Tibial nerve (tissue), 4 donors: Measurements from ENCODE around the gene ATP2C1. TPM values are rescaled to one million over a fixed set of nuclear protein-coding genes. Genes with fewer than 3 reads are reported as not detected.

ENCODE experiments used
- DNase-seq, 2 donors: peaks; one replicate each; pipeline ENCODE4 v3.0.0-alpha.2; 2019; ENCODE audit warnings: low spot score in 2 of 2
- H3K27ac ChIP-seq, 4 donors: fragments of 200-600 bp; sonication (generic) in 3 of 4; one replicate each; pipeline ENCODE4 v1.5.1; 2017 to 2019; ENCODE audit warnings: mild to moderate bottlenecking in 1 of 4
- H3K27me3 ChIP-seq, 2 donors: fragments of 200-600 bp; sonication (generic) in 1 of 2; one replicate each; pipeline versions ENCODE4 v1.5.1 to v1.6.0; 2017 to 2019
- H3K36me3 ChIP-seq, 3 donors: fragments of 200-600 bp; sonication (generic); one replicate each; pipeline ENCODE4 v1.5.1; 2018 to 2019
- H3K4me1 ChIP-seq, 4 donors: fragments of 200-600 bp; sonication (generic) in 3 of 4; one replicate each; pipeline ENCODE4 v1.5.1; 2017 to 2019
- H3K4me3 ChIP-seq, 4 donors: fragments of 200-600 bp; sonication (generic) in 3 of 4; one replicate each; pipeline ENCODE4 v1.5.1; 2017 to 2019; ENCODE audit warnings: mild to moderate bottlenecking in 1 of 4, moderate library complexity in 1 of 4
- H3K9me3 ChIP-seq, 4 donors: fragments of 200-600 bp; sonication (generic) in 3 of 4; one replicate each; pipeline ENCODE4 v1.5.1; 2017 to 2019
- EP300 ChIP-seq, 2 donors: sonication (generic); formaldehyde crosslinking; IDR thresholded peaks; one replicate each; pipeline ENCODE4 v1.6.1; 2017; ENCODE audit warnings: antibody characterized with exemption in 2 of 2, mild to moderate bottlenecking in 1 of 2
- POLR2A ChIP-seq, 2 donors: fragments of 450-650 bp; IDR thresholded peaks; one replicate each; pipeline ENCODE4 v1.6.1; 2017; ENCODE audit warnings: antibody characterized with exemption in 2 of 2, mild to moderate bottlenecking in 2 of 2, moderate library complexity in 2 of 2
- WGBS, 2 donors: methylation state at CpG; one replicate each; pipeline ENCODE4 v1.1.5; 2018; 5-methylcytosine and 5-hydroxymethylcytosine counted together
- total RNA-seq, 4 donors: library from RNA; depleted of rRNA; stranded (reverse); fragments of >200 nt; gene quantifications; one replicate each; pipeline ENCODE4 v1.1.0, GENCODE V29; 2016
- TF ChIP-seq, protein P1 (sequence below), 5 experiments: fragments of 200-600 bp in 3 of 5; fragments of 450-650 bp in 2 of 5; sonication (generic) in 3 of 5; IDR thresholded peaks; one replicate each; pipeline ENCODE4 v1.5.1; 2016 to 2019; ENCODE audit warnings: antibody characterized with exemption in 5 of 5, mild to moderate bottlenecking in 3 of 5, moderate library complexity in 2 of 5

Gene ATP2C1
- total RNA-seq, 4 donors from 2014 or later = 46.2 to 80.4 (median 59.8) TPM

DNA sequence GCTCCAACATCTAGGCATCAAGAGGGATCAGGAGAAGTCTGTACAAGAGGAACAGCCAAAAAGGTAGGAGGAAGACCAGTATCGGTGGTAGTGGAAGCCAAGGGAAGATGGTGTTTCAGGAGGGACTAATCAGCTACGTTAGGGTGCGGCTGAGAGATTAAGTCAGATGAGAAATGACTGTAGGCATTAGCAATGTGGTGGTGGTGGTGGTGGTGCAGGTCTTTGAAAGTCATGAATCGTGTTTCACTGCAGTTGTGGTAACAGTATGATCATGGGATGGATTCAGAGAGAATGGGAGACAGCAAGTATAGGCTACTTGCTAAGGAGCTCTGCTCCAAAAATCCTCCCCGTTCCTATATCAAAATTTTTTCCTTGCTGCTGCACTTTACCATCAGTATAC is 97.2 kb downstream of the ATP2C1 start:
- H3K4me3 ChIP-seq = no peak overlapping the region
- H3K36me3 ChIP-seq = peaks cover 0 to 43% (median 0%) of the 10 kb centered on the region in 3 donors
- no peak for TF ChIP-seq POLR2A (IDR thresholded peaks at IDR 0.05)
- no peak for TF ChIP-seq EP300 (IDR thresholded peaks at IDR 0.05)
- TF ChIP-seq, protein P1, sequence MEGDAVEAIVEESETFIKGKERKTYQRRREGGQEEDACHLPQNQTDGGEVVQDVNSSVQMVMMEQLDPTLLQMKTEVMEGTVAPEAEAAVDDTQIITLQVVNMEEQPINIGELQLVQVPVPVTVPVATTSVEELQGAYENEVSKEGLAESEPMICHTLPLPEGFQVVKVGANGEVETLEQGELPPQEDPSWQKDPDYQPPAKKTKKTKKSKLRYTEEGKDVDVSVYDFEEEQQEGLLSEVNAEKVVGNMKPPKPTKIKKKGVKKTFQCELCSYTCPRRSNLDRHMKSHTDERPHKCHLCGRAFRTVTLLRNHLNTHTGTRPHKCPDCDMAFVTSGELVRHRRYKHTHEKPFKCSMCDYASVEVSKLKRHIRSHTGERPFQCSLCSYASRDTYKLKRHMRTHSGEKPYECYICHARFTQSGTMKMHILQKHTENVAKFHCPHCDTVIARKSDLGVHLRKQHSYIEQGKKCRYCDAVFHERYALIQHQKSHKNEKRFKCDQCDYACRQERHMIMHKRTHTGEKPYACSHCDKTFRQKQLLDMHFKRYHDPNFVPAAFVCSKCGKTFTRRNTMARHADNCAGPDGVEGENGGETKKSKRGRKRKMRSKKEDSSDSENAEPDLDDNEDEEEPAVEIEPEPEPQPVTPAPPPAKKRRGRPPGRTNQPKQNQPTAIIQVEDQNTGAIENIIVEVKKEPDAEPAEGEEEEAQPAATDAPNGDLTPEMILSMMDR (IDR thresholded peaks at IDR 0.05) = no peak
- no peak for DNase-seq
- H3K9me3 ChIP-seq = no peaks in the 10 kb centered on the region
- H3K4me1 ChIP-seq = no peaks in the 10 kb centered on the region
- no peaks in the 10 kb centered on the region for H3K27me3 ChIP-seq
- H3K27ac ChIP-seq = no peak overlapping the region
- 94 to 95% methylated on average over 5 of the region's 5 CpGs for WGBS, 2 donors

DNA sequence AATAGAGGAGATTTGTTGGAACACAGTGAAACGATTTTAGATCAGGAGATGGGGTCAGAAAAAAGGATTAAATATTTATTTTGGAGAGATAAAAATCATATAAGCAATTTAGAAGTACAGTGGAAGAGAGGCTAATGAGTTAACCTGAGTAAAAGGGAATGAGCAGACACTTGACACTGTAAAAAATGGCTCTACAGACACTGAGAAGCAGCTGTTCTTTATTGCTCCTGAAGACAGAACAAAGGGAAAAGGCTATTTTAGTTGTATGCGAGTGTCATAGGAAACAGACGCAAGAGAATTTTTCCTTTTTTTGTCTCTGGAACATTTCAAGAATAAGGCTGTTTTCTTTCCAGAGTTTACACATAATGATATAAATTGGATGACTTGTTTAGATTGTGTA is 98.5 kb downstream of the ATP2C1 start:
- no peak for DNase-seq
- H3K36me3 ChIP-seq = peaks cover 0 to 53% (median 0%) of the 10 kb centered on the region in 3 donors
- no peaks in the 10 kb centered on the region for H3K4me1 ChIP-seq
- H3K9me3 ChIP-seq = no peaks in the 10 kb centered on the region
- no peaks in the 10 kb centered on the region for H3K27me3 ChIP-seq
- no peak overlapping the region for H3K4me3 ChIP-seq
- WGBS, 2 donors = 81 to 87% methylated on average over 3 of the region's 3 CpGs
- no peak overlapping the region for H3K27ac ChIP-seq
- no peak for TF ChIP-seq POLR2A (IDR thresholded peaks at IDR 0.05)
- TF ChIP-seq EP300 (IDR thresholded peaks at IDR 0.05) = no peak
- TF ChIP-seq, protein P1 (IDR thresholded peaks at IDR 0.05) = no peak

DNA sequence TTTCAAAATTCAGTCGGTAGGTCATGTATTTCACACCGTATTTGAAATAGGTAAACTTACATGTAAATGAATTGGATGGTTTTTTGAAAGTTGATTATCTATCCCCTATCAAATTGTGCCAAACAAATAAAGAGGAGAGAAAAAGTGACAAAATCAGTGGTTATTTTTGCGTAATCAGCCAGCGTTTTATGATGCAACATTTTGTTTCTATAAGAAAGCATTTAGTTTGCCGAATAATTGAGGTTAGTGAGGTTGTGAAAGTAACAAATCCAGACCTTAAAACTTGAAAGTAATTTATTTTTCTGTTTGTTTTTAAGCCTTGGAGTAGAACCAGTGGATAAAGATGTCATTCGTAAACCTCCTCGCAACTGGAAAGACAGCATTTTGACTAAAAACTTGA is 103.4 kb downstream of the ATP2C1 start:
- TF ChIP-seq EP300 (IDR thresholded peaks at IDR 0.05) (no peak), POLR2A (IDR thresholded peaks at IDR 0.05) (no peak)
- TF ChIP-seq, protein P1 (IDR thresholded peaks at IDR 0.05) = no peak
- WGBS, 2 donors = 92% methylated on average over 7 of the region's 7 CpGs
- Histone ChIP-seq H3K4me1 (no peaks in the 10 kb centered on the region), H3K27ac (no peak overlapping the region), H3K4me3 (no peak overlapping the region), H3K9me3 (no peaks in the 10 kb centered on the region), H3K27me3 (no peaks in the 10 kb centered on the region), H3K36me3 (peaks cover 0 to 52% (median 0%) of the 10 kb centered on the region in 3 donors)
- no peak for DNase-seq

DNA sequence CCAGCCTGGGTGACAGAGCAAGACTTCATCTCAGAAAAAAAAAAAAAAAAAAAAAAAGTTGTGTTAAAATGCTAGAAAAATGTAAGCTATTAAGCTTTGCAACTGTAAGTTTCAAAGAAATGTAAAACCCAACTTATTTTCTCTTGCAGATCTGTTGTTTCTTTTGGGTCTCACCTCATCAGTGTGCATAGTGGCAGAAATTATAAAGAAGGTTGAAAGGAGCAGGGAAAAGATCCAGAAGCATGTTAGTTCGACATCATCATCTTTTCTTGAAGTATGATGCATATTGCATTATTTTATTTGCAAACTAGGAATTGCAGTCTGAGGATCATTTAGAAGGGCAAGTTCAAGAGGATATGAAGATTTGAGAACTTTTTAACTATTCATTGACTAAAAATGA is 107.2 kb downstream of the ATP2C1 start:
- 52 to 65% methylated on average over 1 of the region's 1 CpG for WGBS, 2 donors
- DNase-seq = no peak
- Histone ChIP-seq H3K27me3 (no peaks in the 10 kb centered on the region), H3K36me3 (peaks cover 0 to 41% (median 0%) of the 10 kb centered on the region in 3 donors), H3K4me3 (no peak overlapping the region), H3K27ac (no peak overlapping the region), H3K4me1 (no peaks in the 10 kb centered on the region), H3K9me3 (no peaks in the 10 kb centered on the region)
- TF ChIP-seq EP300 (IDR thresholded peaks at IDR 0.05) = no peak
- TF ChIP-seq POLR2A (IDR thresholded peaks at IDR 0.05) = no peak
- TF ChIP-seq, protein P1 (IDR thresholded peaks at IDR 0.05) = no peak

DNA sequence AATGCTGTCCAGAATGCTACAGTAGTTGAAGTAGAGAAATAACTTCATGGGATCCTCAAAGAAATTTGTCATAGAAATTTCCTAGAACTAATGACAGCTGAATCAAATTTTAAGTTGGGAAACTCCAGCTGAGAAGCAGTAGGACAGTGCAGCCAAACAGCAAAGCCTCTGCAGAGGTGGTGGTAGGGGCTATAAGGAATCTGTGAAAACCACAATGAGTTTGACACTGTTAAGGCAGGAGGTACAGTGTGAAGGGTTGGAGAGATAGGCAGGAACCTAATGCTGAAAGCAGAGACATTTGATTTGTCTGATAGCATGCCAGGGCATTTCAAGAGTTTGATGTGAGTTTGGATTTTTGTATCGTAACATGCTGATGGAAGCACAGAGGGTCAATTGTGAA is 110.7 kb downstream of the ATP2C1 start:
- H3K27me3 ChIP-seq = no peaks in the 10 kb centered on the region
- DNase-seq = no peak
- H3K27ac ChIP-seq = no peak overlapping the region
- 76 to 82% methylated on average over 1 of the region's 1 CpG for WGBS, 2 donors
- H3K4me3 ChIP-seq = no peak overlapping the region
- peaks cover 0 to 5% (median 0%) of the 10 kb centered on the region in 4 donors for H3K4me1 ChIP-seq
- H3K36me3 ChIP-seq = peaks cover 0 to 43% (median 0%) of the 10 kb centered on the region in 3 donors
- TF ChIP-seq POLR2A (IDR thresholded peaks at IDR 0.05) = no peak
- TF ChIP-seq, protein P1 (IDR thresholded peaks at IDR 0.05) = no peak
- TF ChIP-seq EP300 (IDR thresholded peaks at IDR 0.05) = no peak
- no peaks in the 10 kb centered on the region for H3K9me3 ChIP-seq
